ENCODE data around the gene DGKB.

Gene DGKB

DNA sequence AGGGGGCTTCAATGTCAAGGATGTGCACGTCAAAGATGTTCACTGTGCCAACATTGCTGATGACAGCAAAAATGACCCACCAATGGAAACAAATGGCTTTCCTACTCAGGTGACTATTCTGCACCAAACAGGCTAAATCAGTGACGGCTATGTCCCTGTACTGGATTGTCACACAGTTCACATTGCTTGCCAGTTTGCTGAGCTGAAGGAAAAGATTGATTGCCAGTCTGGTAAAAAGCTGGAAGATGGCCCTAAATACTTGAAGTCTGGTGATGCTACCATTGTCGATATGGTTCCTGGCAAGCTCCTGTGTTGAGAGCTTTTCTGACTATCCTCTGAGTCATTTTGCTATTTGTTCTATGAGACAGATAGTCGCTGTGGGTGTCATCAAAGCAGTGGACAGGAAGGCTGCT lies 710.9 kb downstream of the DGKB start:
- no peak for TF ChIP-seq CTCF (conservative IDR thresholded peaks at IDR 0.05)
- H3K27ac ChIP-seq = no peak overlapping the region

DNA sequence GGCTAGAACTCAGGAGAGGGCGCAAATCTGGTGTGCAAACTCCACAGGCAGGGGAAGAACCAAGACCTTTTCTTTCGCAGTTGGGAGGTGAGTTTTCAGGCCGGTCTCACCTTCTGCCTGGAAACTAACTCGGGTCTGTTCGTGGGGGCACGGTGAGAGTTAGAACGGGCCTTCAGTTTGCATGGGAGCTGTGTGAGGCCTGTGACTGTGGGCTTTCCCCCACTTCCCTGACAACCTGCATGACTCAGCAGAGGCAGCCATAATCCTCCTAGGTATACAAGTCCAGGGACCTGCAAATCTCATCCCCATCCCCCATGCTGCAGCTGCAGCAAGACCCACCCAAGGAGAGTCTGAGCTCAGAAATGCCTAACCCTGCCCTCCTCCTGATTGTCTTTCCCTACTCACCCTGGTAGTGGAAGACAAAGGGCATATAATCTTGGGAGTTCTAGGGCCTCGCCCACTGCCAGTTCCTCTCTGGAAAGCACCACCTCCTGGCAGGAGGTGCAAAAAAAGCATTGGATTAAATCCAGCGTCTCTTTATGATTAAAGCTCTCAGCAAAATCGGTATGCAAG lies 718.2 kb downstream of the DGKB start:
- TF ChIP-seq CTCF (conservative IDR thresholded peaks at IDR 0.05) = no peak
- H3K27ac ChIP-seq = no peak overlapping the region

- TF ChIP-seq CTCF (conservative IDR thresholded peaks at IDR 0.05) = no peak
- H3K27ac ChIP-seq = no peak overlapping the region
Measured at GRCh38 chr7:14179781-14180180, 722.8 kb downstream of the DGKB start.

GRCh38 chr7:14177876-14178275 lies 724.7 kb downstream of the DGKB start:
- no peak for TF ChIP-seq CTCF (conservative IDR thresholded peaks at IDR 0.05)
- no peak overlapping the region for H3K27ac ChIP-seq

GRCh38 chr7:14170872-14171271 lies 731.7 kb downstream of the DGKB start:
- no peak overlapping the region for H3K27ac ChIP-seq
- TF ChIP-seq CTCF (conservative IDR thresholded peaks at IDR 0.05) = no peak

DNA sequence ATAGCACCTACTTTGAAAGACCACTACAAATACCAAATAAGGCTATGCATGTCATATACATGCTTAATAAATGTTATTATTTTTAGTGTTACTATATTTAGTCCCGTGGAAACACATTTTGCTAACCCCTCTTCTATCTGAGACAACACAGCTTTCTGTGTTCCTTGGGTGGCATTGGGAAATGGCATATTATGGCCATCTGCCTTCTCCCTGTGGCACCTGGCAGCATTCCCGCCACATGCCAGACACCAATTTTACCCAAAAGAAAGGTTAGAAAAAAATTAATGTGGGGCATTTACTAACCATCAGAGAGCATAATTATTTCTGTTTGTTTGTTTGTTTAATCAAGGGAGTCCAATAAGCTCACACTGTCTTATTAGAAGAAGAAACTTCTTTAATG lies 744.4 kb downstream of the DGKB start:
- H3K27ac ChIP-seq = no peak overlapping the region
- TF ChIP-seq CTCF (conservative IDR thresholded peaks at IDR 0.05) = no peak

- no peak for TF ChIP-seq CTCF (conservative IDR thresholded peaks at IDR 0.05)
- H3K27ac ChIP-seq = no peak overlapping the region
Measured at GRCh38 chr7:14156436-14156835, 746.1 kb downstream of the DGKB start.

Measured in VCaP (cell line).